Left lung (tissue), 10 donors: ENCODE measurements around the gene MMD. TPM values are rescaled to one million over a fixed set of nuclear protein-coding genes. Genes with fewer than 3 reads are reported as not detected.

Experiments used
- ATAC-seq: fragments of 200-7000 bp; cut with Tn5 transposase; one replicate; pipeline ENCODE4 v1.9.1; 2020; ENCODE audit warnings: moderate library complexity
- DNase-seq, 4 donors: peaks; one replicate each; pipeline ENCODE4 v3.0.0-alpha.2; 2013 to 2020
- H3K27ac ChIP-seq, 2 donors: fragments of 200-600 bp; sonication (generic) in 1 of 2; one replicate each; pipeline versions ENCODE4 v1.5.0 to v1.8.0; 2020 to 2021
- H3K27me3 ChIP-seq, 2 donors: fragments of 200-600 bp; sonication (generic) in 1 of 2; one replicate each; pipeline versions ENCODE4 v1.5.0 to v1.8.0; 2020 to 2021
- H3K36me3 ChIP-seq, 2 donors: fragments of 200-600 bp; sonication (generic) in 1 of 2; one replicate each; pipeline versions ENCODE4 v1.5.0 to v1.8.0; 2020 to 2021
- H3K4me1 ChIP-seq, 2 donors: fragments of 200-600 bp; one replicate each; pipeline ENCODE4 v1.8.0; 2021
- H3K4me3 ChIP-seq, 2 donors: fragments of 200-600 bp; sonication (generic) in 1 of 2; one replicate each; pipeline versions ENCODE4 v1.5.0 to v1.8.0; 2020 to 2021; ENCODE audit warnings: mild to moderate bottlenecking in 1 of 2
- H3K9me3 ChIP-seq, 2 donors: fragments of 200-600 bp; sonication (generic) in 1 of 2; one replicate each; pipeline versions ENCODE4 v1.5.0 to v1.8.0; 2020 to 2021
- intact Hi-C, 2 donors: fragments of 100-400 bp; cut with DNase I; formaldehyde crosslinking; loops; one replicate each; pipeline versions ENCODE4 v1.11.2 to v1.14.2; 2022
- polyA plus RNA-seq, 6 donors: library from polyadenylated mRNA; unstranded; fragments of 120-200 nt; gene quantifications; one replicate each; pipeline ENCODE4 v1.2.1, GENCODE V29; 2013; ENCODE audit not compliant: insufficient read length in 6 of 6
- total RNA-seq, 2 donors: library from RNA; stranded (reverse); fragmentation: NEBNext Ultra II Directional; extraction: Animal tissue kit (Norgen Biotek cat#: 25700); gene quantifications; one replicate each; pipeline ENCODE4 v1.2.1, GENCODE V29; 2021
- TF ChIP-seq, protein P1 (sequence below), 2 donors: fragments of 200-600 bp; sonication (generic) in 1 of 2; IDR thresholded peaks; one replicate each; pipeline versions ENCODE4 v1.5.0 to v1.8.0; 2021; ENCODE audit warnings: antibody characterized with exemption in 2 of 2
- donor health status: DM: no; HTN: yes; CAD: no.
- donor health status: DM: no; HTN: no; CAD: no.

Gene MMD
- total and polyA plus RNA-seq, 8 donors, result 19.0 to 29.7 (median 25.1) TPM

DNA sequence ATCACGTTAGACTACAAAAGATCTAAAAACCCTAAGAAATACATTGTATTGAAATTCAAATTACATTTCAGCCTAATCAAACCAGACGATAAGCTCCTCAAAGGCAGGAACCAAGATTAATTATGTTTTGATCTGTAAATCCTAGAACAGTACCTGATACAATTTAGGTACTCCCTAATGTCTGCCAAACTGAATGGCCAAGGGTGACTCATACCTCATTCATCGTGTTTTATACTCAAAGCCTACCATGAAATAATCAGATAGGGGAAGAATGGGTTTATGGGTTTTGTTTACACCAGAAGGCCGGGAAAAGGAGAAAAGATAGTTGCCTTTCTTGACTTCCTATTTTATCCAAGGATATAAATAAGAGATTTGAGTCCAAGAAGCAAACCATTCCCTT lies 19.3 kb downstream of the MMD start:
- H3K4me1 ChIP-seq, result no peaks in the 10 kb centered on the region
- H3K9me3 ChIP-seq, result no peaks in the 10 kb centered on the region
- TF ChIP-seq, protein P1, sequence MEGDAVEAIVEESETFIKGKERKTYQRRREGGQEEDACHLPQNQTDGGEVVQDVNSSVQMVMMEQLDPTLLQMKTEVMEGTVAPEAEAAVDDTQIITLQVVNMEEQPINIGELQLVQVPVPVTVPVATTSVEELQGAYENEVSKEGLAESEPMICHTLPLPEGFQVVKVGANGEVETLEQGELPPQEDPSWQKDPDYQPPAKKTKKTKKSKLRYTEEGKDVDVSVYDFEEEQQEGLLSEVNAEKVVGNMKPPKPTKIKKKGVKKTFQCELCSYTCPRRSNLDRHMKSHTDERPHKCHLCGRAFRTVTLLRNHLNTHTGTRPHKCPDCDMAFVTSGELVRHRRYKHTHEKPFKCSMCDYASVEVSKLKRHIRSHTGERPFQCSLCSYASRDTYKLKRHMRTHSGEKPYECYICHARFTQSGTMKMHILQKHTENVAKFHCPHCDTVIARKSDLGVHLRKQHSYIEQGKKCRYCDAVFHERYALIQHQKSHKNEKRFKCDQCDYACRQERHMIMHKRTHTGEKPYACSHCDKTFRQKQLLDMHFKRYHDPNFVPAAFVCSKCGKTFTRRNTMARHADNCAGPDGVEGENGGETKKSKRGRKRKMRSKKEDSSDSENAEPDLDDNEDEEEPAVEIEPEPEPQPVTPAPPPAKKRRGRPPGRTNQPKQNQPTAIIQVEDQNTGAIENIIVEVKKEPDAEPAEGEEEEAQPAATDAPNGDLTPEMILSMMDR (IDR thresholded peaks at IDR 0.05), result no peak
- H3K27ac ChIP-seq, result no peak overlapping the region
- DNase-seq (no peak), ATAC-seq (no peak)
- H3K36me3 ChIP-seq, result peaks cover 0 to 47% of the 10 kb centered on the region in 2 donors
- intact Hi-C loops, result no loop called here
- no peak overlapping the region for H3K4me3 ChIP-seq
- no peaks in the 10 kb centered on the region for H3K27me3 ChIP-seq

DNA sequence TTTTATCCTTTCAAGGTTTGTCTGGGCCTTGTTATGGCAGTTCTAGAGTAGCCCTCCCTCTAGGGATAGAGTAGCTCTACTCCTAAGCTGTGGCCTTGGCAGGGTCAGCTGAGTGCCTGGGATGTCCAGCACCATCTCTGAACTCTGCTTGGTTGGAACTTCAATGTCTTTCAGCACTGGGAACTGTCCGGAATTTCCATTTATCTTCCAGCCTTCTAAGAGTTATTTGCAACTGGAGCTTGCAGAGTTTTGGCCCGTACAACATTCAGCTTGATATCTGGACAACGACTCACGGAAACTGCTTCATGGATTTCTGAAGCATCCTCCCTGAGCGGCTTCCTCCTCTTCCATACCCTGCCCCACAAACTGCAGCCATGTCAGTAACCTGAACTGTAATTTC lies 22.9 kb downstream of the MMD start:
- TF ChIP-seq, protein P1 (IDR thresholded peaks at IDR 0.05), result no peak
- no peak overlapping the region for H3K4me3 ChIP-seq
- H3K36me3 ChIP-seq, result peaks cover 0 to 13% of the 10 kb centered on the region in 2 donors
- no peaks in the 10 kb centered on the region for H3K27me3 ChIP-seq
- no peak for DNase-seq
- no peak overlapping the region for H3K27ac ChIP-seq
- no peak for ATAC-seq
- intact Hi-C loops, result no loop called here
- H3K9me3 ChIP-seq, result no peaks in the 10 kb centered on the region
- H3K4me1 ChIP-seq, result peaks cover 0 to 7% of the 10 kb centered on the region in 2 donors

DNA sequence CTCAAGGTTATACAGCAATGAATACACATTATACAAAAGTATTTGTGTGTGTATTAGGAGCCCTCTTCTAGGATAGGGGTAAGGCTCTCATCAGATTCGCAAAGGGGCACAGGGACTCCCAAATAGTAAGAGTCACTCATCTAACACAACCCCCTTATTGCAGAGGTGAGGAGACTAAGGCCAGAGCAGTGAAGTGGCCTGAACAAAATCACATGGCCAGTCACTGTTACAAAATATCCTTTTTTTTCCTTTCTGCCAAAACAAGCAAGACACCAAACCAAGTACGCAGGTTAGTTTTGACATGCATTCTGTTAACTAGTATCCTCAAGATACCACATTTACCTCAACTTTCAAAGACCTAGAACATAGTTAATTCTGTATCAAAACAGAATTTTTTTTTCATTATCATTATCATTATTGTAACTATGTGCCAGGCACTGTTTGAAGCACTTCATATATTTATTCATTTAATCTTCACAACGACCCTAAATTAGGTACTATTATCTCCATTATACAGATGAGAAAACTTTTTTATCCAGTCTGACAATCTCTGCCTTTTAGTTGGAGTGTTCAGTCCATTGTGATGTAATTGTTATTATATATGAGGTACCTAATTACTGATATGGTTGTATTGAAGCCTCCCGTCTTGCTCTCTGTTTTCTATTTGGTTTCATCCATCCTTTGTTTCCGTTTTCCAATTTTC lies 25.7 kb downstream of the MMD start:
- H3K4me1 ChIP-seq, result peaks cover 0 to 7% of the 10 kb centered on the region in 2 donors
- no peaks in the 10 kb centered on the region for H3K27me3 ChIP-seq
- no peak overlapping the region for H3K4me3 ChIP-seq
- intact Hi-C loops, result no loop called here
- peaks cover 0 to 5% of the 10 kb centered on the region in 2 donors for H3K36me3 ChIP-seq
- ATAC-seq (no peak), DNase-seq (no peak)
- TF ChIP-seq, protein P1 (IDR thresholded peaks at IDR 0.05), result no peak
- no peaks in the 10 kb centered on the region for H3K9me3 ChIP-seq
- H3K27ac ChIP-seq, result no peak overlapping the region

DNA sequence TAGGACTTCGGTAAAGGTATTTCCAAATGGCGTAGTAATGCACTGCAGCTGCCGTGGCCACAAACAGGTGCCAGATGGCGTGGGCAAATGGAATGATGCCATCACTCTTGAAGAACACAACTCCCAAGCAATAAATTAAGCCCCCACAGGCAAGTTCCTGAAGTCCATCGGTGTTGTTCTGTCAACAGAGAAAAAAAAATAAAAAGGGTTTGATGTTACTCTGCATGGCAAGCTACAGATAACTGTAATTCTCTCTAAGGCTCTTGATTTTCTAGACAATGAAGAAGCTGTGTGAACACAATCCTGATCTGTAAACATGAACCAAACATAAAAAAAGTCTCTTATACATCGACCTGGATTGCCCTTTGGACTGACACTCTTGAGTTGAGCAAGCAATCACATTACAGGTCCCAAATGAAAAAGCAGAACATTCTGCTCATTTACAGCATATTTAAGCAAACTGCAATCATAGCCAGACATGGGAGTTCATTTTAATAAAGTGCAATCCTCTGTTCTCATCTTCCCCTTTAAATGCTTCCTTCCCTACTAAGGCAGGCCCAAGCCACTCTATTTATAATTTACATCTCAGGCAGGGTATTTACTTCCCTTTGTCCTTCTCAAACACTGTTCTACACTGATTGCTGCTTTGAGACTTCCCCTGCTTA lies 27.1 kb downstream of the MMD start:
- DNase-seq, result no peak
- peak overlapping the region in 1 of 2 donors; percentile 46 for H3K27ac ChIP-seq
- no peak overlapping the region for H3K4me3 ChIP-seq
- H3K4me1 ChIP-seq, result peaks cover 0 to 7% of the 10 kb centered on the region in 2 donors
- TF ChIP-seq, protein P1 (IDR thresholded peaks at IDR 0.05), result no peak
- peak; percentile 79 for ATAC-seq
- intact Hi-C loops, result no loop called here
- no peaks in the 10 kb centered on the region for H3K36me3 ChIP-seq
- H3K27me3 ChIP-seq, result no peaks in the 10 kb centered on the region
- H3K9me3 ChIP-seq, result no peaks in the 10 kb centered on the region

DNA sequence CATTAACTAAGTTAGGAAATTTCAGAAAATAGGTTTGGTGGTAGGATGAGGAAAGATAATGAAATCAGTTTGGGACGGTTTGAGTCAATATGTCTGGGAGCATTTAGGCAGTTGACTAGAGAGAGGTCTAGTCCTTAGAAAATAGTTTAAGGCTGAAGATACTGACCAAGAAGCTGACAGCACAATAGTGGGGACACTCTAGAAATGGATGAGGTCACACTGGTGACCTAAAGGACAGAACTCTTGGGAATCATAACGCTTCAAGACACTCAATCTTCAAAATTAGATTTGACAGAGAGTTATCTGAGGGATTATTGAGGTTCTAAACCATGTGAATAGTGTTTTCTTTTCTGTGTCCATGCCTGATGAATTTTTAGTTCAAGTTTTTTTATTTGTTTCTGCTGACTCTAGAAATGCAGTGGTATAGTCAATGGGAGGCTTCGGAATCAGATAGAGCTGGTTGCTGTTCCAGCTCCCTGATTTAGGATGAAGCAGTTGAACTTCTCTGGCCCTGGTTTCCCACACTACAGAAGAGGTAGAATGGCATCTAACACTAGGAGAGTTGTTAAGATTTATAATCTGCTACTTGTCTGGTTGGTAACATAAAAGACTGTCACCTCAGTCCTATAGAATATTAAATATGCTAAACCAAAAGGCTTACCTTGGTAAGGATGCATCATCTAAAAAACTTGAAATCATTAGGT lies 29.7 kb downstream of the MMD start:
- ATAC-seq (no peak), DNase-seq (no peak)
- H3K4me3 ChIP-seq, result no peak overlapping the region
- TF ChIP-seq, protein P1 (IDR thresholded peaks at IDR 0.05), result no peak
- no peaks in the 10 kb centered on the region for H3K36me3 ChIP-seq
- no peaks in the 10 kb centered on the region for H3K9me3 ChIP-seq
- H3K4me1 ChIP-seq, result peaks cover 0 to 7% of the 10 kb centered on the region in 2 donors
- no peaks in the 10 kb centered on the region for H3K27me3 ChIP-seq
- intact Hi-C loops, result no loop called here
- no peak overlapping the region for H3K27ac ChIP-seq
